Stimulated activated CD8-positive, alpha-beta memory T cell treated with anti-CD3 and anti-CD28 coated beads, Interleukin-7, amount 100 ng/mL, for 48 hours (primary cell): Measurements from ENCODE around the gene ABHD6.
"Not testable (repeated sequence)": the region's sequence is repeated elsewhere in the genome, so short reads cannot be mapped to it uniquely, and the experiment has no call there.

Experiments
- DNase-seq, 2 donors: peaks; one replicate each; pipeline ENCODE4 v3.0.0-alpha.2; 2020; ENCODE audit warnings: low read depth in 1 of 2; ENCODE audit errors: extremely low read depth in 1 of 2

Gene ABHD6

GRCh38 chr3:58321791-58322190 lies 84.2 kb downstream of the ABHD6 start:
- DNase-seq: no peak

DNA sequence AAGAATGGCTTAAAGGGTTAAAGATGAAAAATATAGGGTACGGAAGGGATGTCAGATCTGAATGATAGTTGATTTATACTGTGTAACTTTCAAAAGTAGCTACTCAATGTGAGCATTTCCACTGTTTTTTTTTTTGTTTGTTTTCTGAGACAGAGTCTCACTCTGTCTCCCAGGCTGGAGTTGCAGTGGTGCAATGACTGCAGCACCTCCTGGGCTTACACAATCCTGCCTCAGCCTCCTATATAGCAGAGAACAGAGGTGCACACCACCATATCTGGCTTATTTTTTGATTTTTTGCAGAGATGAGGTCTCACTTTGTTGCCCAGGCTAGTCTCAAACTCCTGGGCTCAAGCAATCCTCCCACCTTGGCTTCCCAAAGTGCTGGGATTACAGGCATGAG lies 85.2 kb downstream of the ABHD6 start:
- DNase-seq: no peak

DNA sequence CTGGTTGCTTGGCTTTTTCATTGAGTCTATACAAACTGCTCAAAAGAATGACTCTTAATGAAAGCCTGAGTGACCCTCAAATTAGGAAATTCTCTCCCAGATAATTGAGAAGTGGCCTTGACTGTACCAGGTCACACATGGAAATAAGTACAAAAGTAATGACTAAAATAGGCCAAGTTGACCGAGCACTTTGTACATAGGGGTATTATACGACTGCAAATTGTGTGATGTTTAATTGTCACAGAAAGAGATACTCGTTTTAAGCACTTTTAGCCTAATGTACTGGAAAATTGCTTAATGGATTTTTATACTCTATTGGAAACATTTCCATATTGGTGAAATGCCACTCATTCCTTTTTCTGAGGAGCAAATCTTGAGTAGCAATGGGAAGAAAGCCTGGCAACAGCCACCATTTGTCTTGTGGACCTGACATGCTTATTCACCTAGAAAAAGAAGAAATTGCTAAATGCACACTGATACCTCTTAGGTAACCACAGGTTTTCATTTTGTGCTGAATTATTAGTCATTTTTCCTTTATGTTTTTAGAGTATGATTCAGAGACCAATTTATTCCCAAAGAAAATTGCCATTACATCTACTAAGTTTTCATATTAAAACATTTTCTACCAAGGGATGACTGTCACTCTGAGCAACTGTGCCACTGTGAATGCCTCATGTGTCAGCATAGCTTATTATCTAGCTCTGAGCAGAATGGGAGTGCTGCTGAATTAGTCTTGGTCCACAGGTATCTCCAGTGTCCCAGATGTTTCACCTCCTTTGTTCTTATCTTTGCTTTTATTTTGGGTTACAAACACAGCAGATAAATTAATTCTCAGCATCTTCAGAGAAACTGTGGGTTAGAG lies 86.2 kb downstream of the ABHD6 start:
- DNase-seq: no peak

DNA sequence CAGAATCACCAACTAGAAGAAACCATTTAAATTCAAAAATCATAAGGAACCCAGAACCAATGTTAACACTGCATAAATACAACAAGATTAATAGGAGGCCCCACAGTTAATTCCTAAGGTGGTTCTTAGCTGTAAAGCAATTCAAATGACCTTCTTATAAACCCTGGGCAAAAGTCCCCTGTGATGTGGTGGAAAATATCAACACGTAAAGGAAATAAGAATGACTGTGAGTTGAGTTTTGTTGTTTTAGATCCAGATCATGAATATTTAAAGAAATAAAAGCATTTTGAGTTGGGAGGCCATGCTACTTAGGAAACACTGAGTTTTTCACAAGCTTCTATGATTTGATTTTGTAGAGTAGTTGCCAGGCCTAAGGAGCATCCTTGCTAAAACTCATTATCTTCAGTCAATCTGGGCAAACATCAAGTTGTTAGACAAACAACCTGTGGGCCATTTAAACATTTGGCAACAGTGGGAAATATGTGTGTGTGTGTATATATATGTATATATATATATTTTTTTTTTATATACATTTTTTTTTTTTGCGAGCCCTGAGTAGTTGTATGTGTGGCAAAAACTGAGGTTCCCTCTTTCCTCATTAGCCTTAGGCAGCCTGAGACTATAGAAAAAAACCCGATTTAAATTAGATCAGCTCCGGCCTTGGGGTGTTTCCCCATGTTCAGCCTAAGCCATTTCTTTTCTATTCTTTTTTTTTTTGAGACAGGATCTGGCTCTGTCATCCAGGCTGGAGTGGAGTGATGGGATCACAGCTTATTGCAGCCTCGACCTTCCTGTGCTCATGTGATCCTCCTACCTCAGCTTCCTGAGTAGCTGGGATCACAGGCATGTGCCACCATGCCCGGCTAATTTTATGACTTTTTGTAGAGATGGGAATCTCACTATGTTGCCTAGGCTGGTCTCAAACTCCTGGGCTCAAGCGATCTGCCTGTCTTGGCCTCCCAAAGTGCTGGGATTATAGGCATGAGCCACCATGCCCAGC lies 87.1 kb downstream of the ABHD6 start:
- no peak for DNase-seq

GRCh38 chr3:58325525-58325992 lies 88.0 kb downstream of the ABHD6 start:
- DNase-seq: no peak

DNA sequence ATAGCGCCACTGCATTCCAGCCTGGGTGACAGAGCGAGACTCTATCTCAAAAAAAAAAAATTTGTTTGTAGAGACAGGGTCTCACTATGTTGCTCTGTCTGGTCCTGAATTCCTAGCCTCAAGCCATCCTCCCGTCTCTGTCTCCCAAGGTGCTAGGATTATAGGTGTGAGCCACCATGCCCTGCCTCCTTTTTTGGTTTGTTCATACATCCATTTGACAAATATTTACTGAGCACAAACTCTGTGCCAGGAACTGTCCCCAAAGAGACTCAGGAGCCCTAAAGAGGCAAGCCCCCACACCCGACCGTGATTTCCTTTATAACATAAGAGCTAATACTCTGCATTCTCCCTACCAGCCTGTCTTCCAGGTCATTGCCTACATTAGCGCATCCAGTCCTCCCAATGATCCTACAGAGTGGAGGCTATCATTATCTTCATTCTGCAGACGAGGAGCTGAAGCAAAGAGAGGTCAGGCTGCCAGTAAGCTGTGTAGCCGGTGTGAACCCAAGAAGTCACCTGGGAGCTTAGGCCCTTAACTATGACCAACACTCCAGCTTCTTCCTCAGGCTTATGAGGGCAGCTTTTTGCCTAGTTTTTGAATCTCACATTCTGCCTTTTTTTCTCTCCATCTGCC lies 88.8 kb downstream of the ABHD6 start:
- DNase-seq: no peak

DNA sequence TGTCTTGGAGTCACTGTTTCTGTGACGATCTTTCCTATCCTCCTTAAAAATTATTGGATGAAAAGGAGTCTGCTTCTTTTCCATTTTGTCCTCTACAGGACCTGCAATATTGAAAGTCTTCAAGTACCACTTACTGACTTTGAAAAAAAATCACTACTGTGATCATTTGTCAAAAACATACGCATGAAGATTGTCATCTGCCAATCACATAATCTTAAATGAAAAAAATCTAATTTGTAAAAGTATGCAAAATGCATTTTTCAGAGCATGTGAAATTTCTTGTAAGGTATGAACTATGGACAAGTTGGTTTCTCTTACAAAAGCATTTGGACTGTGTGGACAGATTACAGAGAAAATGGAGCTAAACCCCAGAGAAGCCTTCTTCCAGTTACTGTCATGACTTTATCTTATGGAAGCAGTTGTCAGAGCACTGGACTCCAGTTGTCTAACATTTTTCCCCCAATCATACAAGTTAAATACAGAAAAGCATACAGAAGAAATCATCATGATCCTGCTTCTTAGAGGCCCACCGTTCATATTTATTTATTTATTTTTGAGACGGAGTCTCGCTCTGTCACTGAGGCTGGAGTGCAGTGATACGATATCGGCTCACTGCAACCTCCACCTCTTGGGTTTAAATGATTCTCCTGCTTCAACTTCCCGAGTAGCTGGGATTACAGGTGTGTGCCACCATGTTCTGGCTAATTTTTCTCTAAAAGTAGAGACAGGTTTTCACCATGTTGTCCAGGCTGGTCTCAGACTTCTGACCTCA lies 91.7 kb downstream of the ABHD6 start:
- DNase-seq: no peak

DNA sequence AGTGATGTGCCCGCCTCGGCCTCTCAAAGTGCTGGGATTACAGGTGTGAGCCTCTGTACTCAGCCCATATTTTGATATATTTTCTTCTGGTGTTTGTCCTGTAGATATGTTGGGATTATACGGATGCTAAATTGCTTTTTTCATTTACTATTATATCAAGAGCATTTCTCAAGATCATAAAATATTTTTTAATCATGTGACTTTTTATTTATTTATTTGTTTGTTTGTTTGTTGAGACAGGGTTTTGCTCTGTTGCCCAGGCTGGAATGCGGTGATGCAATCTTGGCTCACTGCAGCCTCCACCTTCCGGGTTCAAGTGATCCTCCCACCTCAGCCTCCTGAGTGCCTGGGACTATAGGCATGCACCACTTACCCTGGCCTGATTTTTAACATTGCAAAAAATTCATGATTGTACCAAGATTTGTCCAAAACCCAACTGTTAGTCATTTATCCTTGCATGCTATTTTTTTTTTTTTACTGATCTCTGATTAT lies 92.4 kb downstream of the ABHD6 start:
- no peak for DNase-seq

DNA sequence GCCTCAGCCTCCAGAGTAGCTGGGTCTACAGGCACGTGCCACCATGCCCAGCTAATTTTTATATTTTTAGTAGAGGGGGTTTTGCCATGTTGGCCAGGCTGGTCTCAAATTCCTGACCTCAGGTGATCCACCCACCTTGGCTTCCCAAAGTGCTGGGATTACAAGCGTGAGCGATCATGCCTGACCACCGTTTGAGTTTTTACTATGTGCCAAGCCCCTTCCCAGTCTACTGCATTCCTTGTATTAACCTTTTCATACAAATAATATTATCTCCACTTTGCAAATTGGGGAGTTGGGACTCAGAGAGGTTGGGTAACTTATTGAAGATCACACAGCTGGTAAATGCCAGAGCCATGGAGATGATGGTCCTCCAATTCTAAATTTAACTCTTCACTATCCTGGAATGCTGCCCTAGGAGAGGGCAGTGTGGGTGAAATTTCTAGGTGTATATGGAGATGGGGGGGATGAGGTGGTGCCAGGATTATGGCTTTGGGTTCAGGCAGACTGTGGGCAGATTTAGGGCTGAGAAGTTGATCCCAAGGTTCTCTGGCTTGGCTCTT lies 94.1 kb downstream of the ABHD6 start:
- no peak for DNase-seq

GRCh38 chr3:58332575-58333188 lies 95.1 kb downstream of the ABHD6 start, which contains the start of gene PXK:
Gene PXK (plus strand): TSS chr3:58332892. CDS start chr3:58332989, 97 bp downstream.
- peak; percentile 62 to 69 for DNase-seq

DNA sequence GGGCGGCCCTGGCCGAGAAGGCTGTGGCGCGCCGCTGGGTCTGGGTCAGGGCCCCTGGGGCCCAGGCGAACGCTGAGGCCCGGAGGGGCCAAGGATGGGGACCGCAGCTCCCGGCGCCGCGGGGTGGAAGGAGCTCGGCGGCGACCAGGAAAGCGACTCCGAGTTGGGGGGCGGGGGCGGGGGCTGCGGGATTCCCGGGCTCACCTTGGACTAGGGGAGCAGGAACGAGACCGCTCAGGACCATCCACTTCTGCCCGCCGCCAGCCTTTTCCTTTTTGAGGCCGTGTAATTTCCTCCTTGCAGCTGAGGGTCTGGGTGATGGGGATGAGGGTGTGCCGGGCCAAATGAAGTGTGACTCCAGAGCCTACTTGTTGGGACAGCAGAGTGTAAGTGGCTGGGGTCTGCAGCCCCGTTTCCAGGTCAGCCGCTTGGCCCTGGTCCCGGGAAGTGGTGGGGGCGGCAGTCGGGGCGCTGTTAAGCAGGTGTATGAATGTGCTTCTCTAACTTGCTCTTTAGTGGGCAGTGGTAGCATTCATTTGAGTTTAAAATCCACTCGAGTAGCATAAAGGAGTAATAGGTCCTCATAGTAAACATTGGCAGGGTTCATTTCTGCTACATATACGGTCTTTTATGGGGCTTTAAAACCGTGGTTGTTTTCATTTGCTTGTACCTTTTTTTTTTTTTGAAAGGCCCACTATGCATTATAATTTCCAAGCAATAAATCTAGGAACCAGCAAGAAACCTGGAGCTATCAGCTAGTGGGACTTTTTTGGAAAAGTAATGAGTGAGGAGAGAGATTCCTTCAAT lies 95.8 kb downstream of the ABHD6 start:
- DNase-seq: no peak

GRCh38 chr3:58334013-58334321 lies 96.4 kb downstream of the ABHD6 start:
- DNase-seq: no peak

DNA sequence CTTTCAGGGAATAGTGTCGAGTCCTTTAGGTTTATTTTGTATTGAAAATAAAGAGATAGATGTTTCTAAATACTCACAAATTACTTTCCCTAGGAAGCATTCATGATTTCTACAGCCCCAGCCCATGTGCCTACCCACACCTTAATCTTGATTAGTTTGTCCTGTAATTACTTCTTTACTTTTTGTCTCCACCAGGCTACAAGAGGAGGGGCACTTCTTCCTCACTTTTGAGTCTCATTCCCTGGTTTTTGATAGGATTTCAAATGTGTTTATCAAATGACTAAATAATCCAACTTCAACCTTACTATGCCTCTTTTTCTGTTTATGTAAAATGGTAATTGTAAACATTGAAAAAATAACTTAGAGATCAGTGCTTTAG lies 96.9 kb downstream of the ABHD6 start:
- no peak for DNase-seq

GRCh38 chr3:58335652-58335947 lies 98.0 kb downstream of the ABHD6 start:
- DNase-seq: no peak

- DNase-seq: no peak
Measured at GRCh38 chr3:58336135-58336882, 98.7 kb downstream of the ABHD6 start.

DNA sequence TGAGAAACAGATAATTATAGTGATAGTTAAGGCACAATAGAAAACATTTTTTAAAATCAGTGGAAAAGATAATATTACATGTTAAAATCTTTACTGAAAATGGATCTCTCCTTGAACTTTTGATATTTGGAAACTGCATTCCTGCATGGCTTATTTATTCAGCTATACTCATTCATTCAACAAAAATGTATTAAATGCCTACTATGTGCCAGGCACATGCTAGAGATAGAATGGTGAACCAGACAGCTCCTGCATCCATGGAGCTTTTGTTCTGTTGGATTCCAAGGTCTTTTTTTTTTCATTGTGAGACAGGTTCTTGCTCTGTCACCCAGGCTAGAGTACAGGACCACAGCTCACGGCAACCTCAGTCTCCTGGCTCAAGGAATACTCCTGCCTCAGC lies 99.6 kb downstream of the ABHD6 start:
- DNase-seq: no peak

- DNase-seq: not testable (repeated sequence)
Measured at GRCh38 chr3:58339146-58339545, 101.6 kb downstream of the ABHD6 start.

DNA sequence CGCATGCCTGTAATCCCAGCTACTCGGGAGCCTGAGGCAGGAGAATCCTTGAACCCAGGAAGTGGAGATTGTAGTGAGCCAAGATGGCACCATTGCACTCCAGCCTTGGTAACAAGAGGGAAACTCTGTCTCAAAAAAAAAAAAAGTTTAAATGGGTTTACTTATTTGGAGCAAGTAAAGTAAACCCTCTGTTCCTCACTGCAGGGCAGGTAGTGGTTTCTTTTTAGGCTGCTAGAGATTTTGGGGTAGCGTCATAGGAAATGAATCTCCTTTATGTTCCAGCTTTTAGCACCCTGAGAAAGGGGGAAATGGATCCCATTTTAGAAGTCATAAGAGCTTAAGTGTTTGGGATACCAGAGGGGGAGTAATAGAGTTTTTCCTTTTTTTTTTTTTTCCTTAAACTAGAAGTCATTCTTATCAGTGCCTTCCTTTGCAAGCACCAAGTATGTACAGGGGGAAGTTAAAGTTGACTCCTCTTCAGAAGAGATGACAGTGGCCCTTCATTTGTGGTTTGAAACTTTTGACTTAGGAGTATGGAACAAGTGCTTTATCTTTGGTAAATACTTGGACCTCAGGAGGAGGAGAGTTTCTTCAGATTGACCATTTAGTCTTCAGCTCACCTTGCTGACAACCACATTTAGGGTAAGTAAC lies 103.1 kb downstream of the ABHD6 start:
- DNase-seq: no peak
